Measurements from ENCODE around the gene WRNIP1. TPM values are rescaled to one million over a fixed set of nuclear protein-coding genes. Genes with fewer than 3 reads are reported as not detected.
"Not testable (repeated sequence)": the region's sequence is repeated elsewhere in the genome, so short reads cannot be mapped to it uniquely, and the experiment has no call there.

The WRNIP1 gene
- total RNA-seq, 1 donor from 2014 or later = 50.1 TPM

GRCh38 chr6:2800552-2801316 lies 35.5 kb downstream of the WRNIP1 start:
- FAIRE-seq (no peak), DNase-seq (ENCODE audit: low spot score in 2 of 2) (no peak)

GRCh38 chr6:2801687-2802086 lies 36.5 kb downstream of the WRNIP1 start:
- not testable (repeated sequence) for DNase-seq (ENCODE audit: low spot score in 2 of 2); FAIRE-seq

- DNase-seq (ENCODE audit: low spot score in 2 of 2) (no peak), FAIRE-seq (no peak)
Measured at GRCh38 chr6:2802521-2803060, 37.4 kb downstream of the WRNIP1 start.

- DNase-seq (ENCODE audit: low spot score in 2 of 2) (no peak), FAIRE-seq (no peak)
Measured at GRCh38 chr6:2803731-2804429, 38.7 kb downstream of the WRNIP1 start.

- FAIRE-seq (no peak), DNase-seq (ENCODE audit: low spot score in 2 of 2) (no peak)
Measured at GRCh38 chr6:2804516-2804915, 39.3 kb downstream of the WRNIP1 start.

- FAIRE-seq (no peak), DNase-seq (ENCODE audit: low spot score in 2 of 2) (no peak)
Measured at GRCh38 chr6:2805031-2805430, 39.8 kb downstream of the WRNIP1 start.

DNA sequence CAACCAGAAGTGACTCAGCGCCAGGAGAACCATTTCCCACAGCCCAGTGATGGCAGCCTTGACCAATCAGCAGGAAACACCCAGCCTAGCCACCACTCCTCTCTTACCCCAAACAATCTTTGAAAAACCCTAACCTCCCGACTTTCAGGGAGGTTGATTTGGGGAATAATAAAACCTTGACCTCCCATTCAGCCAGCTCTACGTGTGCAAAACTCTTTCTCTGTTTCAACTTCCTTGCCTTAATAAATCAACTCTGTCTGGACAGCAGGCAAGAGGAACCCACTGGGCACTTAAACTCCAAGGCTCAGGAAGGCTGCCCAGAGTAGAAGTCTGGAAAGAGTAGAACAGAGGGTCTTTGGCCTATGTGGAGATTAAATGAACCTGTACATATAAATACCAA lies 41.5 kb downstream of the WRNIP1 start:
- DNase-seq (ENCODE audit: low spot score in 2 of 2) (no peak), FAIRE-seq (no peak)

GRCh38 chr6:2807342-2808090 lies 42.3 kb downstream of the WRNIP1 start:
- DNase-seq (ENCODE audit: low spot score in 2 of 2) (no peak), FAIRE-seq (no peak)

- no peak for DNase-seq (ENCODE audit: low spot score in 2 of 2)
Measured at GRCh38 chr6:2809015-2809414, 43.8 kb downstream of the WRNIP1 start.

DNA sequence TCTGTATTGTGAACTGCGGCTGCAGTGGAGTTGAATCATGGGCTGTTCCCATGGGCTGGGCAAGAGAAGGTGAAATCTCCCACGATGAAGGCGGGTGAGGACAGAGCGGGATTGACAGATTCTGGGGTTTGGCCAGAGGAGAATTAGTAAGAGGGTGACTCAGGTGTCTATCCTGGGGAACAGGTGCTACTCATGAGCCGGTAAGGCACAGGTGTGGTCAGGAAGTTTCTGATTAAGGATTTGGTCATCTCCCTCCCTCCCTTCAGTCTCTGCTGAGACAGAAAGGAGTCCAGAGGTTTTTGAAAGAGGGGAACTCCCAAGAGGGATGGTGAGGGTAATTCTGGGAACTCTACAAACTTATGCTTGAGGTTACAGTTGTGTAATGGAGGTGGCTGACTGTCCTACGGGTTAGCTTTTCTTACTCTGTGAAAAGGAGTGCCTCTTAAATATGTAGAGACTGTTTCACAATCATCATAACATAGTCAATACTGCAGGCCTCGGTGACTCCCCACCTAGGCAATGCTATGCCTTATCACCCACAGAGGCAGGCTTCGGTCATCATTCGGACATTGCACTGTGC lies 45.0 kb downstream of the WRNIP1 start:
- no peak for FAIRE-seq
- DNase-seq (ENCODE audit: low spot score in 2 of 2) = no peak

More at GRCh38 chr6:2809015-2809414, 43.8 kb downstream of the WRNIP1 start:
- FAIRE-seq = no peak

DNA sequence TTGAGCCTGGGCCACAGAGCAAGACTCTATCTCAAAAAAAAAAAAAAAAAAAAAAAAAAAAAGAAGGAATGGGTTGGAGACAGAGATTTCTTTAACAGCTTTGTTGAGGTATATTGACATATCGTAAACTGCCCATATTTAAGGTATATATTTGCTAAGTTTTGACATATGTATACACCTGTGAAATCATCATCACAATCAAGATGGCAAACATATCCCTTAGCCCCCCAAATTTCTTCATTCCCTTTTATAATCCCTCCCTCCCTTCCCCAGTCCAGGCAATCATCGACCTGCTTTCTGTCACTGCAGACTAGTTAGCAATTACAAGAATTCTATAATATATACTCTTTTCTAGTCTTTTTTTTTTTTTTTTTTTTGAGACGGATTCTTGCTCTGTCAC lies 47.5 kb downstream of the WRNIP1 start:
- no peak for FAIRE-seq
- DNase-seq (ENCODE audit: low spot score in 2 of 2) = no peak

DNA sequence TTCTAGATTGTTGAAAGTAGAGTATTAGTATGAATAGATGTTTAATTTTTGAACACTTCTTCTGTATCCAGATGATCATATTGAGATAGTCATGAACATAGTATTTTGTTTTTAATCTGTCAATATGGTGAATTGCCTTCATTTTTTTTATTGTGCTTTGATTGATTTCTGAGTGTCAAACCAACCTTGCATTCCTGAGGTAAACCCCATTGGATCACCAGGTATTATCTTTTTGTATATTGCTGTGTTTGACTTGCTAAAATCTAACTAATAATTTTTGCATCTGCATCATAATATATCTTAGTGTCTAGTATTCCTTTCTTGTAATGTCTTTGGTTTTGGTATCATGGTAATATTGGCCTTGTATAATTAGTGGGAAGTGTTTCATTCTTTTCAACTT lies 51.0 kb downstream of the WRNIP1 start:
- no peak for FAIRE-seq
- DNase-seq (ENCODE audit: low spot score in 2 of 2) = no peak

- FAIRE-seq = no peak
- DNase-seq (ENCODE audit: low spot score in 2 of 2) = no peak
Measured at GRCh38 chr6:2817903-2818443, 52.8 kb downstream of the WRNIP1 start.

DNA sequence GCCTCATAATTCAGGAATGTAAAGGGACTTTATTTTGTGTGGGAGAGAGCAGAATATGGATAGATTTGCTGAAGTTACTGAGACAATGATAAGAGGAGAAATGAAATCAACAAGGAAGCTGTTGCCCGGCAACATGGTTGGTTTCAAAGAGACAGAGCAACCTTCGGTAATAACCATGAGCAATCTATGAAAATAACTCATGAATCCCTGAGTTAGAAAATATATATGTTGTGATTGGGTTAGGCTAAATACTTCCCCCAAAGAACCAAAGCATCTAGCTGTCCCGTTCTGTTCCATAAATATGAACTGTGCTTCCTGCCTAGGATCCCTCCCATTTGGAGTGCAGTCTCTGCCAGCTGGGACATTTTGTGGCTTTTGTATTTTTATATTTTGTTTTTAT lies 53.4 kb downstream of the WRNIP1 start:
- DNase-seq (ENCODE audit: low spot score in 2 of 2) = no peak
- FAIRE-seq = no peak

- FAIRE-seq (no peak), DNase-seq (ENCODE audit: low spot score in 2 of 2) (no peak)
Measured at GRCh38 chr6:2819115-2819514, 53.9 kb downstream of the WRNIP1 start.

DNA sequence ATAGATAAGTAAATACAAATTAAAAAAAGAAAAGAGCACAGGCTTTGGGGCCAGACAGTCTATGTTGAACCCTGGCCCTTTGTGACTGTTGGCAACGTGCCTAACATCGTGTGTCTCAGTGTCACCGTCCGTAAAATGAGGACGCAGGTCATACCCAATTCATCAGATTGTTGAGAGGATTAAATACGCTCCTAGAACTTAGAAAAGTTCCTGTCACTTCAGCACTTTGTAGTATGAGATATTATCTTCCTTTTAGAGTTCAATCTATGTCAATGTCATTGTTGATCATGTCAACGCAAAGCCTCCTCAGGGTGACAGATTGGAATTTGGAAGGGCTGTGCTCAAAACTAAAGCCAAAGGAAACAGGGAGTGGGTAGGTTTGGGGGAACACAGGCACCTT lies 54.8 kb downstream of the WRNIP1 start:
- FAIRE-seq (no peak), DNase-seq (ENCODE audit: low spot score in 2 of 2) (no peak)

DNA sequence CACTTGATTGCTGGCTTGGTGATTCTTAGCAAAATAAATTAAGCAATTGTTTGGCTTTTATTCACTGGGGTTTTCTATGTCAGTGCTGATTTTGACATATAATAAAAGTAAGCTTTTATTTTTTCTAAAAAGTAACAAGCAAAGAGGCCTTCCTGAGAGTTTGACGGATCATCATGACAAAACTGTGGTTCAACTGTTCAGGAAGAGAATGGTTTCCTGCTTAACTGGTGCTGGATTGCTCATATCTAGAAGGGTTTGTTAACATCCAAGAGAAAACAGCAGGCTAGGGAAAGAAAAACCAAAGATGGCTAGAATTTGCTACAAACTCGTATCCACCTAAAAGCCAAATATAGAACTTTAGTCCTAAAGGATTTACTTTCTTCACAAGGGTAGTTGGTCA lies 55.2 kb downstream of the WRNIP1 start:
- FAIRE-seq = no peak
- no peak for DNase-seq (ENCODE audit: low spot score in 2 of 2)

DNA sequence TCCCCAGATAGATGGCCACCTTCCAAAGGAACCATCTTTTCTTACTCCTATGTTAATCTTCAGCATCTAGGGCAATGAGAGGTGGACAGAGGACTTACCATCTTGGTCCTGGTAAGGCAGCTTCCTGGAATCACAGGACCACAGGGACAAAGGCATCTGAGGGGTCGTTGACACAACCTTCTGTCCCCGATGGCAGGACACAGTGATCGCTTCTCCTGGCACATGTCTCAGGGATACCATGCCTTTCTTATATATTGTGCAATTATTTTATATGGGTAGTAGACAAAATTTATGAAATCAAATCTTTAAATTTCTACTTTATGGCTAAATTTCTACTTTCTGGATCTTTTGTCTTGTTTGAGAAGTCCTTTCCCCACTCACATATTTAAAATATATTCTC lies 56.4 kb downstream of the WRNIP1 start:
- FAIRE-seq = no peak
- DNase-seq (ENCODE audit: low spot score in 2 of 2) = no peak

DNA sequence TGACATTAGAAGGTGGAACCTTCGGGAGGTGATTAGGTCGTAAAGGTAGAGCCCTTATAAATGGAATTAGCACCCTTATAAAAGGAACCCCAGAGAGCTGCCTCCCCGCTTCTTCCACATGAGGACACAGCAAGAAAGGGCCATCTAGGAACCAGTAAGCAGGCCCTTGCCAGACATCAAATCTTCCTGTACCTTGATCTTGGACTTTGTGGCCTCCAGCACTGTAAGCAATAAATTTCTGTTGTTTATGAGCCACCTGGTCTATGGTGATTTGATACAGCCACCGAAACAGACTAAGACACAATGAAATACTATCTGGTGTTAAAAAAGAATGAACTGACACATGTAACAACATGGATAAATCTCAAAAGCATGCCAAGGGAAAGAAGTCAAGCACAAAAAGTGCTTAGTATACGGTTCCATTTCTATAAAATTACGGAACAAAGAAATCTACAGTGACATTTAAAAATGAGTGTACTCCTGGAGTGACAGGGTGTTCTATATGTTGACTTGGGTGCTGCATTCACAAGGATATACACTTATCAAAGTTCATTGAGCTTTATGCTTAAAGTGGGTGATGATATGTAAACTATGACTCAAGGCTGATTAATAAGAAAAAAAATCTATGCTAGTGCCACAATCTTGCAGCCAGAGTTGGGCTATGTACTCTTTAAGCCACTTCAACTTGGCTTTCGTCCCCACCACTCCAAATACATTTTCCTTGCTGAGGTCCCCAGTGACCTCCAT lies 58.1 kb downstream of the WRNIP1 start:
- FAIRE-seq = no peak
- DNase-seq (ENCODE audit: low spot score in 2 of 2) = no peak

DNA sequence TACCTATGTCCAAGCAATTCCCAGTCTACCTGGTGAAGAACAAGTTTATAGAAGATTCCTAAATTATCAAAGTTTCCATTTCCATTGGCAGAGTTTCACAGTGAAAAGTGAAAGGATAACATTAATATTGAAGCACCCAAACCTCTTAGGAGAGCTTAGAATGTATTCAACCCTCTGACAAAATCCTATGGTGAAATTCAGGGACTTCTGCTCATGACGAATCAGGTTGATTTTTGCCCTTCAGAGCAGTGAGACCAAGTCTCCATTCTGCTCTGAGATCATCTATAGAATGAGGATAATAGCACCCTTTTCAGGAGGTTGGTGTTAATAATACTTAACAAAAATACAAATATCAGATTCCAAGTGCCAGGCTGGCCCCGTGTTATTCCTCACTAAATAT lies 60.9 kb downstream of the WRNIP1 start:
- FAIRE-seq (no peak), DNase-seq (ENCODE audit: low spot score in 2 of 2) (no peak)

Measured in frontal cortex (tissue), 4 donors.